HG03103 (cell line): Measurements from ENCODE around the gene DTNB.
A peak's percentile ranks its signal among the peaks of the same experiment; 100 is the strongest.

Experiments
- ATAC-seq: cut with Tn5 transposase; IDR thresholded peaks from one replicate; pipeline ENCODE4 v1.9.1; 2021; ENCODE audit warnings: low read depth; ENCODE audit not compliant: unreplicated experiment

Gene DTNB

DNA sequence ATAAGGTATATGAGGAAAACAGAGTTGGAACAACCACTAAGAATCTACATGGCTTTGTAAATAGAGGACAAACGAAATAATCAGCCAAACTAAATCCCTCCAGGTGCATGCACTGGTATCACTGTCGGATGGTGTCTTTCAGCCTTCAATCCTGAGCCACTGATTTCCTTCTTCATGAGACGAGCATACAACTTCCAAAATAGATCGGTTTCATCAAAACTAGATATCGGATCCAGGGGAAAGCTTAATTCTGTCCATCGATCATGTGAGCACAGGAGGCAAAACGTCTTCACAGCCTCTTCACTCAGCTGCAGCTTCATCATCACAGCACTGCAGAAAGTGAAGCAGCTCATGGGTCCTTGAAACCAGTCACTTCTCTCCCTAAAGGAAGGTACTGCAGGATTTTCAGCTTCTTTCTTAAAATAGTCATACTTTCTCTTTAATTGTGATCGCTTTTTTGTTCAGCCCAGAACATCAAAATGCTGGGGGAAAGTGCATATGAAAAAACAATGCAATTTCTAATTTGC is 80.5 kb downstream of the DTNB start:
- ATAC-seq, result no peak

DNA sequence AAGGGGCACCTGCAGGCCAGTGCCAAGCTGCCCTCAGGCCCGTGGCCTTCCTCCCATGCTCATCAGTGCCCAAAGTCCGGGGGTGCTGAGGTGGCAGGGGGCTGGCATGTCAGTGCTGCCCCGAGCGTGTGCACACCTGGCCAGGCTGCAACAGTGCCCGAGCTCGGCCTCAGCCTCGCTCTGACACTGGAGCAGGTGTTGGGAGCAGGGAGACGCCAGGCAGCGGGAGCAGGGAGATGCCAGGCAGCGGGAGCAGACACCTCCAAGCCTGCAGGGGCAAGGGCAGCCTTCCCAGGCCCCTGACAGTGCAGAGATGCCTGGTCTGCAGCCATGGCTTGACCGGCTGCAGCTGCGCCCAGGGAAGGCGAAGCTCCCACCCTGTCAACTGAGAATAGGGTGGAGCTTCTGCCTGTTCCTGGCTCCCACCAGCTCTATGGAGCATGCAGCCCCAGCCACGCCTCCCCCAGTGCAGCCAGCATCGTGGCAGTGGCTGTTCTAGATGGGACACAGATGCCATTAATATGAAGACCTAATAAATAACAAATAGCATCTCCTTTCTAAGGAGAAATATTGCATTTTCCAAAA is 82.4 kb downstream of the DTNB start:
- no peak for ATAC-seq

DNA sequence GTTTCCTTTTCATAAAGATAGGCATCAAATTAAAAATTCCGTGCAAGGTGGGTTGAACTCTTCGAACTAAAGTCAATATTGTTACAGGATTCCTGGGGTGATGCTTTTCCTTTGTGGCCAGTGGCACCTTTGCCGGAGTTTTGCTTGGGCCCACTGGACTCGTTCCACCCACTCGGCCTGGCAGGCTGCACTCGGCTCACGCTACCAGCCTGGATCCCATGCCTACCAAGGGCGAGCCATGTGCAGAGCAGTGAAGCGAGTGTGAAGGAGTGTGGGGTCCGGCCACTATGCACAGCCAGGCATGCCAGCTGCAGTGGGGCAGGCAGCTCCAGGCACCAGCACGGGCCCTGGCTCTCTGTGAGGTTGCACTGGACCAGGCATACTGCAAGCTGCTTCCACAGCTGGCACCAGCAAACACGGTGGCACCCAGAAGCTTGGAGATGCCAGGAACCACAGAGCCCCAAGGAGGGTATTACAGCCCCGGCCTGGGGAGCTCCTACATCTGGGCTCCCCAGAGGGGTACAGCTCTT is 83.6 kb downstream of the DTNB start:
- no peak for ATAC-seq

DNA sequence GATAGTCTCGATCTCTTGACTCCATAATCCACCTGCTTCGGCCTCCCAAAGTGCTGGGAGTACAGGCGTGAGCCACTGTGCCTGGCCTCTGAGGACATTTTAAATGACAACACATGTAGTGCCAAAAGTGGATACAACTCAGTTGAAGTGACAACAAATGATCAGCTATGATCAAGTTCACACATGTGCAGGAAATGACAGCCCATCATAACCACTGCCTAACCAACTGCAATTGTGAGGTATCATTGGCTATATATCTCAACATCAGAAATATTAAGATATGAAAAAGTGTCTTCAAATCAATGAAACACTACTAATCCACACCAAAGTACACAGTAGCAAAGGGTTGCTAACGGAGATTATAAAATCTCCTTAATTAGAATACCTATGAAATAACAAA is 84.8 kb downstream of the DTNB start:
- no peak for ATAC-seq

DNA sequence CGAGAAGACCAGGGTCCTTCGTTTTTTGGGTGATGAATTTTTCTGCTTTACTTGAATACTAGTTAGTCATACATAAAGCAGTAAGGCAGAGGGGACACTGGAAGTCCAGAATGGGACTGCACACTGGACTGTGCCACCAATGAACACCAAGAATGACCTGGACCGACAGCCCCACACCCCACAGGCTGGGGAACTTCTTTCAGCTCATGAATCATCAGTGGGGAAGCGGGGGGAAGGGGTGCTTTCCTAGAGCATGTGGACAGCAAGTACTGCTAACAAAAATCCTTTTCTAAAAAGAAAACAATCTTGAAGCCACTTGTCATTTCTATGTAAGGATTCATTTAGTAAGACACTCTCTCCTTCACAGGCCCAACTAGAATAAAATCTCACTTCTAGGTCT is 86.0 kb downstream of the DTNB start:
- ATAC-seq, result no peak

DNA sequence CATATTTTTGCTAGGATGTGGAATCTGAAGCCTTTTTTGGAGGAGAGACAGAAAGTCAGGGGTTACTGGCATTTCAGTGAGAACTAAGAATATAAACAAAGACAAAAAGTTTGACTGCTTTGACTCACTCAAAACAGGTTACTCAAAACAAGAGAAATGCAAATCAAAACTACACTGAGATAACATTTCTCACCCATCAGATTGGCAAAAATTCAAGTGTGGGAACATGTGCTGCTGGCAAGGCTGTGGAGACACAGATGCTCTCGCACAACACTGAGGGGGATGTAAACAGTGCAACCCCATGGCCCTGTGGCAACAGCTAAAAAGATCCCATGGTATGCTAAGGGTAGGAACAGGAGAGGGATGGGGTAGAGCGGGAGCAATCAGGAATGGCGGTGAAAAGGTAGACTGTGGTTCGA is 86.6 kb downstream of the DTNB start:
- peak; percentile 63 for ATAC-seq

DNA sequence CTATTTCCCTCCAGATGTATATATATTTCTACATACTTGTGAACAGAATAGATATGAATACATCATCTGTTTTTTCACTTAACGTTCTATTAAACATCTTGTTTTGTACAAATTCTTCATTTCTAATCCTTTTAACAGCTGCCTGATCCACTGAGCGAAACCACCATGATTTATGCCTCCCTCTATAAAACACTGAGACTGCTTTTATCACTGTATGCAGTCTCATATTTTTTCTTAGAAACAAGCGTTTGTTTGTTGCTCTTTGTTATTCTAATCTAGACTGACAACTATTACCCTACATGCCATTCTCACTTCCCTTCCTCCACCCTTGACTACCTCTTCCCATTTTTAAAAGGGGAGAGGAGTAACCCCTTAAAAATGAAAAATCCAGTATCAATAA is 88.2 kb downstream of the DTNB start:
- no peak for ATAC-seq

DNA sequence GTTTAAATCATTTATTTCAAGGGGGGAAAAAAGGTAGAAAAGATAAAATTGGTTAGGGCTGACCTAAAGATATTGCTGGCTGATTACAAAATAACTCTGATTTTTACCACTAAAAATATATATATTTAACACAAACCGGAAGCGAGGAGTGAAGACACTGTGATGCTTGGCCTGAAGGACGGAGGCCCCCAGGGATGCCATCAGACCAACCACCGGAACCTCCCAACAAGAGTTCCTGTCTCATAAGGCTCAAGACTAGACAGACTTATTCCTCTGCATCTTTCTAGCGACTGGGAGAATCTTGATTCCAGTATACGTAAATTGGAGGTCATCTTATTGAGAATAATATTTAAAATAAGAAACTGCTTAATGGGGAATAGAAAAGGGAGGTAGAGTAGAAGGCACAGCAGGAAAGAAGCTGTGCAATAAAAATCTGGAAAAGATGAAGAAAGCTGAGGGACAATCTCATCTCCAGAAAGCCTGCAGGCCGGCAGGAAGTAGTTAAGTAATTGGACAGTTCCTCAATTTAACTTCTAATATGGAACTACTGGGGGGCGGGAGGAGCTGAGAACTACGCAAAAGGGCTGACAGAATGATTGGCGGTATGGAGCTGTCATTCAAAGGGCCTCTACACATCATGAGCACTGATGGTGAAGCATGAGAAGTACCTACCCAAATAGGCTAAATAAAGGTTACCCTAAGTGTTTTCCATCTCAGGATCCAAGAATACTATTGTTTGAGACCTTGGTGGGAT is 91.1 kb downstream of the DTNB start:
- no peak for ATAC-seq

DNA sequence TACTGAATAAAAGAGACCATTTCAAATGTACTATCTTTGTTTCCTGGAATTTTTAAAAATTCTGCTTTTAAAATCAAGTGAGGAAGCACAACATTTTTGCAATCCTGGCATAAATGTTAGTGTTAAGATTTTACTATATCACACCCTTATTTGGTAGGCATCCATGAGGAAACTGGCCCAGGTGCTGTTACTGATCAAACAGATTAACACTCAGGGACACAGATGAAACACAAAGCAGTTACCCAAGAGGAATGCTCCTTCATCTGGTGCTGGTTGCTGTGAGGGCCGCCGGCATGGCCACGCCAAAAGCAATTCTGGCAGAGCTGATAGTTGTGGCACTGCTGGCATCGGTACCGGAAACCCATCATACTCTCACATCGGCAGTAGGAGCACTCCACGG is 96.8 kb downstream of the DTNB start:
- ATAC-seq, result no peak

DNA sequence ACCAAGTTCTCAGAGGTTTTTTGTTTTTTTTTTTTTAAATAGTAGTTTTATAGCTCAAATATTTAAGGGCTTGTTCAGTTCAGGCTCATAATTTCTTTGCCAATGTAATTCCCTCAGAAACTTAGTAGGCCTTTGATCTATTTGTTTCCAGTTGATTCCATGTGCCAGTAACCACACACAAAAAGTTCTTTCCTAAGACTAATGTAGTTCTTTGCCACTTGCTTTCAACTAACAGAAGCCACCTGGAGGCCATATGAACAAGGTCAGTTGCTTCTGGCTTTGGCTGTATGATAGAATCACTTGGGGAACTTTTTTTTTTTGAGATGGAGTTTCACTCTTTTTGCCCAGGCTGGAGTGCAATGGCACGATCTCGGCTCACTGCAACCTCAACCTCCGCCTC is 100.7 kb downstream of the DTNB start:
- ATAC-seq, result no peak

DNA sequence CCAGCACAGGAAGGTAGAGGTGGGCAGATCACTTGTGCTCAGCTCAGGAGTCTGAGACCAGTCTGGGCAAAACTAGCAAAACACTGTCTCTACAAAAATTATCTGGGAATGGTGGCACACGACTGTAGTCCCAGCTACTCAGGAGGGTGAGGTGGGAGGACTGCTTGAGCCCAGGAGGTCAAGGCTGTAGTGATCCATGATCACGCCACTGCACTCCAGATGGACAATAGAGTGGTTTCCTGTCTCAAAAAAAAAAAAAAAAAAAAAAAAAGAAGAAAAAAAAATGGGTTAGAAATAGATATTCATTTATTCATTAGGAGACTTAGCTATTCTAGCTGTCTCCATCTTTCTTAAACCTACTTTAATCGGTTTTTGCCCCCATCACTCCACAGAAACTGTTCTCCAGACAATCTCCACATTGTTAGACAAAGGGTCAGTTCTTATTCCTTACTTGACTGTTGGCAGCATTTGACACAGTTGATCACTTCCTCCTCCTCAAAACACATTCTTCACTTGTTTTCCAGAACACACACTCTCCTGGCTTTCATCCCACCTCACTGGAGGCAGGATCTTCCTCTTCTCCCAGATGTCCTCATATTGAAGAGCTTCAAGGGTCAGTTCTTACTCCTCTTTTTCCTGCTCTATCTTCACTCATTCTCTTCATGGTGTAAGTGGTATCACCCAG is 103.1 kb downstream of the DTNB start:
- ATAC-seq, result no peak

DNA sequence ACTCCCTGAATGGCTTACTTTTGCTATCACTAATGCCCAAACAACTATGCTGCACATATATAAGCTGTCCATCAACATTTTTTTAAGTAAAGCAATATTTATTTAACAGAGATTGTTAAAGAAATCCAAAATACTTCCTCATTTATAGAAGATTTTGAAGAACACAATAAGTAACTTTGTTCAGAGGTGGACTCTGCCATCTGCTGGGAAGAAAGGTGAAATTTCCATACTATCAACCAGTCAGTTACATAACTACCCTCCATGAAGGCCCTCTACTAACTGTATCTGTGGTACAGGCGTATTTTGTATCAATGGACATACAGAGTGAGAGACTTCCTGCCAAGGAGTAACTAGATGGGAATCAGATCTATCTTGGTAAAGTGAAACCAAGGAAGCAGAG is 106.0 kb downstream of the DTNB start:
- no peak for ATAC-seq

DNA sequence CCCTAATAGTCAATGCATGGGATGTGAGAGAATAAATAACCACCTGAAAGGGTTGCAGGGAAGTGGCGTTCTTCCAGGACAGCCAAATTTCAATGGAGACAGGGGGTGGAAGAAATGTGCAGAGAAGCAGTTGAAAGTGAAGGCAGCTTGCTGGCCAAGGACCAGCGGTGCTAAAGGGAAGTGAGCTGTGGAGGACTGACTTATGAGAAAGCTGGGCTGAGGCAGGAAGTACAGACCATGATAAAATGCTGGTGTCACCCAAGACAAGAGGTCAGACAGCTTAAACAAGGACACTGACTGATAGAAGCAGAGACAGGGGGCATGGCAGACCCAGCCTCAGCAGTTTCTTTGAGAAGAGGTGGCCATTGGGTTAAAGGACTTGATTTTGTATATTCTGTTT is 106.7 kb downstream of the DTNB start:
- no peak for ATAC-seq

DNA sequence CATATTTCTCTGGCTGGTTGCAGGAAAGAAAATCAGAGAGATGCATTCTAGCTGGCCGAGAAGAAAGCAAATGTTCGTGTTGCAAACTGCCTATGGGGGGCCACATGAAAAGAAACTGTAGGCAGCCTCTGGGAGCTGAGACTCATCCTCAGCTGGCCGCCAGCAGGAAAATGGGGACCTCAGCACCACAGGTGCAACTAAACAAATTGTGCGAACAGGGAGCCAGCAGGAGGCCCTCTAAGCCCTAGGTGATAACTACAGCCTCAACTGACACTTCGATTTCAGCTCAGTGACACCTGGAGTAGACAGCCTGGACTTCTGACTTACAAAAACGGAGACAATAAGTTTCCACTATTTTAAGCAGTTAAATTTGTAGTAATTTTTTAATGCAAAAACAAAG is 107.3 kb downstream of the DTNB start:
- ATAC-seq, result no peak

DNA sequence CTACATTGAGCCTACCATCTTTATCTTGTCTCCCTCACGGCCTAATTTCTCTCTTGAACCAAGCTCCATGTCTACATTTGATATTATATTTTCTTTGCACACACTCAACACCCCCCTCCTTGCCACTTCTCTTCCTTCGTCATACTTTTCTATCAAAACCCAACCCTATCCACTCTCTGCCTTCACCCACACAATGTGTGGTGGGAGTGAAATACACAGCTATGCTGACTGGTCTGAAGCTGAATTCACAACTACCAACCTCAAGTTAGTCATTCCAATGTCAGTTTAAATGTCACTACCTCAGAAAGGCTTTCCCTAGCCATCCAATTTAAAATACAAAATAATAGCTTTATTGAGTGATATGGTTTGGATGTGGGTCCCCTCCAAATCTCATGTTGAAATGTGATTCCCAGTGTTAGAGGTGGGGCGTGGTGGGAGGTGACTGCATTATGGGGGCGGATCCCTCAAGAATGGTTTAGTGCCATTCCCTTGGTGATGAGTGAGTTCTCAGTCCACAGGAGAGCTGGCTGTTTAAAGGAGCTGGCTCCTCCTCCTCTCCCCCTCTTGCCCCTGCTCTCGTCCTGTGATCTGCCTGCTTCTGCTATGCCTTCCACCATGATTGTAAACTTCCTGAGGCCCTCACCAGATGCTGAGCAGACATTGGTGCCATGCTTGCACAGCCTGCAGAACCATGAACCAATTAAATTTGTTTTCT is 112.1 kb downstream of the DTNB start:
- no peak for ATAC-seq

DNA sequence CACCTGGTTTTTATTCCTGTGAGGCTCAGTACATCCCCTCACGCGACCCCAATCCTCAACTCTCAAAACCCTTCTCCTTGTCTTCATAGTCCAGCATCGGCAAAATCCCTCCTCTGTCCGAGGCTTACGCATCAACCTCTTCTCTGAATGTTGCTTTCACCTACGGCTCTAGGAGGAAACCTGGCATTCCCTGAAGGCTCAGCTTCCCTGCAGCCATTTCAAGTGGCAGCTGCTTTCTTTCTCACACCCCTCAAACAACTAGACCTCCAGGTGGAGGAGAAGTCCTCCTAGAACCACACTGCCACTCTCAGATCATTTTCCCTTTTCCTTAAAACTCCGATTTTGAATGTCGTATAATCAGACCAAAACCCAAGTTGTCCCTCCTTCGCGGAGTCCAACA is 114.2 kb downstream of the DTNB start:
- ATAC-seq, result no peak

DNA sequence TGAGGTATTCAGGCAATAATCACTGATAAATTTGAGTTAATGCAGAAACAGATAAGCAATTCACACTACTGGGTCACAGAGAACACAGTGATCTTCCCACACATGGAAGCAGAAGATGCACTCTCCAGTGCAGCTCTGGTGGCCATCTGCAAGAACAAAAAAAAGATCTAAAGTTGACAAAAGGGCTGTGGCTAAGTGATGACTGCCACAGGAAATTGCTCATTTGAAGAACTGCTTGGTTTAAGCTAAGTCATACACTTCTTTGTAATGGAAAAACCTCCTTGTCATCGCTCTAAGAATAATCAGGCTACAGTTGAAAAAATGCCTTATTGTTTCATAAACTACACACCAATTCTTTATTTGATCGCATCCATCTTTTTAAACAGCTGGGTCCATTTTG is 115.1 kb downstream of the DTNB start:
- peak; percentile 58 for ATAC-seq

DNA sequence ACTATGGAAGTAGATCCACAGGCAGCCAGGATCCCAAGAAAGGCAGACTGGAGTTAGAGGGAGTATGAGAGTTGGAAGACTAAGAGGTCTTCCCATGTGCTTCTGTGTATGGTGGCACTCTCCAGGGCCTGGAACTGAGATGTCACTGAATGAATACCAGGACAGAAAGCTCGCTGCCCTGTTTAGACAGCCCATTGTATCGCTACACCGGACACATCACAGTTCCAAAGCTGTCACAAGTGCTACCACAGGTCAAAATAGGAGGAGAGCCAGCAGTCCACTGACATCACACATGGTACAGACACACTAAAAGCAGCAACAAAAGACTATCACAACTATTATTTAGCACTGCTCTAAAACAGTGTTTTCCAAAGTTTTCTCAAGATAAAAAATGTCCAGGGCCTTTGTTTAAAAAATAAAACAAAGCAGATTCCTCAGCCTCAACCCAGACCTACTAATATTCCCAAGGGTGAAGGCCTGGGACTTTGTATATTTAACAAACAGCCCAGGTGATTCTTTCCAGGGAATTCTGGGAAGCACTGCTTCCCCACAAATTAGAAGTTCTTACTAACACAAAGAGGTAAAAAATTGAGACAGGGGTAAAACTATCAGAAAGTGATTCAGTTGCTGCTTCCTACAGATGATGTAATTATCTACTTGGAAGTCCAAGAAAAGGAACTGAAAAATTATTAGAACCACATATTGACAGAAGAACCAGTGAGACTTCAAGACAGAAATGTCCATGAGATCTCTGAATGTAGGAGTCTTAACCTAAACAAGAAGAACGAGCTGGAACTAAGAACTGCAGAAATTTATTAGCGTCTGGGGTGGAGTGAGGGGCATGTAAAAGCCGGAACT is 116.0 kb downstream of the DTNB start:
- ATAC-seq, result no peak

DNA sequence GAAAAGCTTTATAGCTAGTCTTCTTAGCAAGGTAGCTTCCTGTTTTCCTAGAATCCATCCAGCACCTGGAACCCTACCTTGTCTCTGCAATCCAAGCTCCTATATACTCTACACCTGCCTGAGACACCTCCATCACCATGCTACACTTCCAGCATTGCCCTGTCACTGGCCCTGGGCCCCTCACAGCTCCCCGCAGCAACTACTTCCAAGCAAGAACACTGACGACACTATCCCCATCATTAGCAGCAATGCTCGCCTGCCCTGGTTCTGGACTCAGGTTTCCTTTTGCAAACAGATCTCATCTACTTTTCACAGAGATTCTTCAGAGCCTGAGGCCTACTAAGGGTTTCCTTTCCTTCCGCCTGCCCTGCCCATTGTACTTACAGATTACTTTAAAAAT is 121.1 kb downstream of the DTNB start:
- ATAC-seq, result no peak

DNA sequence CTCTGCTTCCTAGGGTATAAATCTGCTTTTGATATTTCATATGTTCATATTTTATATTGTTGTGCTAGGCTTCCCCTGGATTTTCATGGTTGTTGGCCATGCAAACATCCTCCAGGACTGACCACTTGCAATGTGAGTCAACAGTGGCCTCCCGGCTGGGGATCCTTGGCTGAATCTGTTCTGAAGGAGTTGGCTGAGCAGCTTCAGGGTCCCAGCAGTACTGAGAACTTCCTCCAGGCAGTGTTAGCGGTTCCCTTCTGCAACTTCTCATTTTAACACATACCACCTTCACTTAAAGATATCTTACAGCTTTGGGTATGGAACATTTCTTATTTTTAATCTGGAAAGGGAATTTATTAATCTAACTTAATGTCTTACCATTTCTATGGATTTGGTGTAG is 122.1 kb downstream of the DTNB start:
- no peak for ATAC-seq
